GM23338 (cell line): Measurements from ENCODE around the gene NFATC3. TPM values are rescaled to one million over a fixed set of nuclear protein-coding genes. Genes with fewer than 3 reads are reported as not detected.

Source experiments
- microRNA-seq: library from miRNA; unstranded; fragments of <30 nt; microRNA quantifications from one replicate; pipeline ENCODE4, GENCODE V29; 2017
- polyA plus RNA-seq: library from polyadenylated mRNA; unstranded; fragments of >200 nt; fragmentation: Nextera tagmentation; extraction: Ambion mirVana; gene quantifications from 2 replicates; pipeline ENCODE4 v1.2.1, GENCODE V29; 2016
- small RNA-seq: library from RNA; depleted of rRNA; stranded (forward); fragments of <200 nt; gene quantifications from one replicate; pipeline ENCODE3, GENCODE V24; 2014; ENCODE audit warnings: low replicate concordance
- total RNA-seq: library from RNA; depleted of rRNA; stranded (reverse); fragments of >200 nt; shearing (Covaris generic); gene quantifications from 2 replicates; pipeline ENCODE4 v1.2.3, GENCODE V29; 2014; rRNA removed

The NFATC3 gene
- total and polyA plus RNA-seq, 2 experiments from 2014 or later = 9.2 to 40.9 TPM

Small RNA genes within 50 kb of the gene (microRNA-seq; reads per million reads assigned to microRNA genes)
- gene MIR6773 = not detected

Small RNA genes within 50 kb of the gene (small RNA-seq; reads per million reads assigned to genes)
- gene RF00019 (not detected), gene RF00554 (not detected)

Other genes with a start within 250 kb of the NFATC3 start
- 102 and 115 TPM in 2 replicates for gene THAP11, start 243.1 kb upstream of the NFATC3 start, total RNA-seq
- gene THAP11, start 243.1 kb upstream of the NFATC3 start, polyA plus RNA-seq = 37.3 and 39.5 TPM in 2 replicates
- gene NUTF2, start 238.4 kb upstream of the NFATC3 start, total RNA-seq = 158 and 321 TPM in 2 replicates
- 373 and 391 TPM in 2 replicates for gene NUTF2, start 238.4 kb upstream of the NFATC3 start, polyA plus RNA-seq
- gene CENPT, start 237.7 kb upstream of the NFATC3 start, total RNA-seq = 31.8 and 55.4 TPM in 2 replicates
- 59.2 and 63.8 TPM in 2 replicates for gene CENPT, start 237.7 kb upstream of the NFATC3 start, polyA plus RNA-seq
- 74.2 and 98.5 TPM in 2 replicates for gene EDC4, start 212.3 kb upstream of the NFATC3 start, total RNA-seq
- gene EDC4, start 212.3 kb upstream of the NFATC3 start, polyA plus RNA-seq = 34.8 and 39.6 TPM in 2 replicates
- 13.8 and 14.0 TPM in 2 replicates for gene NRN1L, start 200.5 kb upstream of the NFATC3 start, total RNA-seq
- gene NRN1L, start 200.5 kb upstream of the NFATC3 start, polyA plus RNA-seq = 26.1 and 33.8 TPM in 2 replicates
- 22.1 and 23.9 TPM in 2 replicates for gene PSKH1, start 192.1 kb upstream of the NFATC3 start, total RNA-seq
- gene PSKH1, start 192.1 kb upstream of the NFATC3 start, polyA plus RNA-seq = 8.3 and 14.3 TPM in 2 replicates
- 1.6 and 8.0 TPM in 2 replicates for gene CTRL, start 153.5 kb upstream of the NFATC3 start, total RNA-seq
- gene CTRL, start 153.5 kb upstream of the NFATC3 start, polyA plus RNA-seq = 12.8 and 13.0 TPM in 2 replicates
- gene PSMB10, start 148.5 kb upstream of the NFATC3 start, total RNA-seq = 27.5 and 35.0 TPM in 2 replicates
- 114 and 129 TPM in 2 replicates for gene PSMB10, start 148.5 kb upstream of the NFATC3 start, polyA plus RNA-seq
- 17.6 and 18.9 TPM in 2 replicates for gene LCAT, start 141.2 kb upstream of the NFATC3 start, total RNA-seq
- 12.4 and 13.7 TPM in 2 replicates for gene LCAT, start 141.2 kb upstream of the NFATC3 start, polyA plus RNA-seq
- gene SLC12A4, start 116.7 kb upstream of the NFATC3 start, total RNA-seq = 53.0 and 56.7 TPM in 2 replicates
- gene SLC12A4, start 116.7 kb upstream of the NFATC3 start, polyA plus RNA-seq = 17.6 and 19.9 TPM in 2 replicates
- 7.9 and 18.4 TPM in 2 replicates for gene DPEP3, start 104.9 kb upstream of the NFATC3 start, total RNA-seq
- 8.8 and 11.1 TPM in 2 replicates for gene DPEP3, start 104.9 kb upstream of the NFATC3 start, polyA plus RNA-seq
- not detected in 2 replicates for gene DPEP2, start 85.9 kb upstream of the NFATC3 start, total RNA-seq
- gene DPEP2, start 85.9 kb upstream of the NFATC3 start, polyA plus RNA-seq = 0.09 TPM in 1 of 2 replicates, not detected in the other
- gene DPEP2NB, start 69.5 kb upstream of the NFATC3 start, total RNA-seq = not detected in 2 replicates
- gene DPEP2NB, start 69.5 kb upstream of the NFATC3 start, polyA plus RNA-seq = 0.19 TPM in 1 of 2 replicates, not detected in the other
- gene DDX28, start 62.1 kb upstream of the NFATC3 start, total RNA-seq = 18.0 and 23.8 TPM in 2 replicates
- gene DDX28, start 62.1 kb upstream of the NFATC3 start, polyA plus RNA-seq = 11.9 and 12.2 TPM in 2 replicates
- 22.4 and 26.4 TPM in 2 replicates for gene DUS2, start 62.1 kb upstream of the NFATC3 start, total RNA-seq
- 12.8 and 13.3 TPM in 2 replicates for gene DUS2, start 62.1 kb upstream of the NFATC3 start, polyA plus RNA-seq
- gene ESRP2, start 150.8 kb downstream of the NFATC3 start, total RNA-seq = 42.7 and 44.0 TPM in 2 replicates
- gene ESRP2, start 150.8 kb downstream of the NFATC3 start, polyA plus RNA-seq = 16.2 TPM in 2 replicates
- gene PLA2G15, start 160.0 kb downstream of the NFATC3 start, total RNA-seq = 14.8 and 14.9 TPM in 2 replicates
- 3.1 TPM in 2 replicates for gene PLA2G15, start 160.0 kb downstream of the NFATC3 start, polyA plus RNA-seq
- gene SLC7A6, start 179.2 kb downstream of the NFATC3 start, total RNA-seq = 19.7 and 30.9 TPM in 2 replicates
- gene SLC7A6, start 179.2 kb downstream of the NFATC3 start, polyA plus RNA-seq = 15.0 and 16.6 TPM in 2 replicates
- 16.4 and 16.5 TPM in 2 replicates for gene SLC7A6OS, start 225.6 kb downstream of the NFATC3 start, total RNA-seq
- 13.8 and 17.9 TPM in 2 replicates for gene SLC7A6OS, start 225.6 kb downstream of the NFATC3 start, polyA plus RNA-seq
- 61.9 and 65.3 TPM in 2 replicates for gene PRMT7, start 225.6 kb downstream of the NFATC3 start, total RNA-seq
- gene PRMT7, start 225.6 kb downstream of the NFATC3 start, polyA plus RNA-seq = 20.2 TPM in 2 replicates